SHP77 treated with DMSO at 0.1 percent for 48 hours (cell line): ENCODE measurements around the gene IER5L.
"Not testable (repeated sequence)": the region's sequence is repeated elsewhere in the genome, so short reads cannot be mapped to it uniquely, and the experiment has no call there.

ENCODE experiments used
- DNase-seq: peaks from one replicate; lab custom pipeline; 2025; lab: John Stamatoyannopoulos, UW

IER5L gene

DNA sequence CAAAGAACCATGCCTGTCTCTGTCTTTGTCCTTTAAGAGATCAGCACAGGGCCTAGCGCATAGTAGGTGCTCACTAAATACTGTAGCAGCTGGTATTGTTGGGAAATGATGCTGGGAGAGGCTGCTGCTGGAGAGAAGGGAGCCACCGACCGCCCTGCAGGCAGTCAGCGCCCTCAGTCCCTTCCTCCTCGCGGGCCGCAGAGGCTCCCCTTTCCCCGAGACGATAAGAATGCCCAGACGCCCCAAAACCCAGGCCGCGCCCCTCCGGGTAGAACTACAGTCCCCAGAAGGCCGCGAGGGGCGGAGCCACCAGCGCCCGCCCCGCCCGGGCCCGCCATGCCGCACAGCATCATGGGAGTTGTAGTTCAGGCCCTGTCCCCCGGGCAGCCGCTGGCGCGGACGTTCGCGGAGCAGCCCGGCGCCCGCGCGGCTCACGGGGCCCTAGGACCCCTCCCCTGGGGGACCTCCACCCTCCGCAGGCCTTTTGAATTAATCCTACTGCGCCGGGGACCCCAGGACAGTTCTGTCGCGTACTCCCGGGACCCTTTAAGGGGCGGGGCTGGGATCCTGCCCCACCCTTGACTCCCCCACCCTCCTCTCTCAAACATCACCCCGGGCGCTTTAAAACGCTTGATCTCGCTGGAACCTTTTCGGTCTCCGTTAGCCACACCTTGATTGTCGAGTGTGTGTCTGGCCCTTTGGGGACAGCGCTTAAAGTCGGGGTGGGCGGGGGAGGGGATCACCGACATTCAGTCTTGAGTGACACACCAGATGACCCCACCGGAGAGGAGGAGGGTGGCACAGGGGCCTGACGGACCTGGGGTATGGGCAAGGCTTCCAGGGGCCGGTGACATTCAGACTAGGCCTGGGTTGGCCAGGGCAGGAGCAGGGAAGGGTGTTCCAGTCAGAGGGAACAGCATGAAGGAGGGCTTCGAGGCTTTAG lies 24.8 kb upstream of the IER5L start:
- DNase-seq = peak; percentile 3

DNA sequence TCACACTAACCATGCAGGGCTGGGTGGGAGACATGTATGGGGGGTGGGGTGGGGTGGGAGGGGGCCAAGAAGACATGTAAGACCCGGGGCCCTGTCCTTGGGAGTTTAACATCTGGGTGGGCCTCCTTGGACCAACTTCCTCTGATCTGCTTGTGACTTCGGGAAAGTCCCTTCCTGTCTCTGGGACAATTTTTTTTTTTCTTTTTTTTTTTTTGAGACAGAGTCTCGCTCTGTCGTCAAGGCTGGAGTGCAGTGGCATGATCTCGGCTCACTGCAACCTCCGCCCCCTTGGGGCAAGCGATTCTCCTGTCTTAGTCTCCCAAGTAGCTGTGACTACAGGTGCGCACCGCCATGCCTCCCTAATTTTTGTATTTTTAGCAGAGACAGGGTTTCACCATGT lies 23.8 kb upstream of the IER5L start:
- DNase-seq = no peak

DNA sequence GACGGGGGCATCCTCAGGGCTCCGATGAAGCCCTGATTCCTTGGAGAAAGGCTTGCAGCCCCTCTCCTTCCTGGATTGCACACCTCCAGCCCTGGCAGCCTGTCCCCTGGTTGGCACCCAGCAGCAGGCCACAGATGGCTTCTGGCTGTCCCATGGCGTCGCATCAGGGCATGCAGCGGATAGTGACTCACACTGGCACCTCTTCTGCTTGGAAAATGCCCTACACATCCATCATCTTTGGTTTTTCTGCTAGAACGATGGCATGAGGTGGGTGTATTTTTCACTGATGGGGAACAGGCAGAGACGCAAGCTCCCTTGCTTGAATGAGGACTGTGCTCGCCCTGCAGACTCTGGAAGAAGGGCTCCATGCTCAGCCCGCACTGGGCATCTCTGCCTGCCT lies 23.2 kb upstream of the IER5L start:
- no peak for DNase-seq

DNA sequence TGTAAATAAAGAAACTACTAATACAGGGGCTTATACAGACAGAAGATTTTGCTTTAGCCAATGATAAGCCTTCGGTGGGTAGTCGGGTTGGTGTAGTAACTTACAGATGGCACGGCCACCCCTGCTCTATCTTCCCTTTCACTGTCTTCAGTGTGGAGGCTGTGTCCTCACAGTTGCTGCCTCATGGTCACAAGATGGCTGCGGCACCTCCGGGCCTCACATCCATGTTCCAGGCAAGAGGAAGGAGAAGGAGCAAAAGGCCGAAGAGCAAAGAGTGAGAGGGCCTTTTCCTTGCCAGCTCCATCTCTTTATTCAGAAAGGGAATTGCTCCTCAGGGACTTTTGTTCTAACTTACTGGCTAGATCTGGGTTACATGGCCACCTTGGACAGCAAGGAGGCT lies 22.2 kb upstream of the IER5L start:
- no peak for DNase-seq

DNA sequence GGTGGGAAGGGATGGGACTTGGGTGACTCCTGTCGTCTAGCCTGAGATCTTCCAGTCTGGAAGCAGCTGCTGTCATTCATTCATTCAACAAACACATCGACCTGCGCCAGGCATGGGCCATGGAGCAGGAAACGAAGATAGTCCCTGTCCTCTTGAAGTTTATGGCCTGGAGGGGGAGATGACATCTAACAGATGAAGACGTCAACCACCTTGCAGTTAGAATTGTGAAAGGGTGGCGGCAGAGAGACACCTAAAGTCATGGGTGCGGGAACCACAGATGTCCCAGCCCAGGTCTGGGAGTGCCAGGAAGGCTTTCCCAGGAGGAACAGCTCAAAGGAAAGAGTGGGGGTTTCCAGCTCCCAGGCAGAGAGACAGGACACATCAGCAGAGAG lies 21.0 kb upstream of the IER5L start:
- DNase-seq = no peak

DNA sequence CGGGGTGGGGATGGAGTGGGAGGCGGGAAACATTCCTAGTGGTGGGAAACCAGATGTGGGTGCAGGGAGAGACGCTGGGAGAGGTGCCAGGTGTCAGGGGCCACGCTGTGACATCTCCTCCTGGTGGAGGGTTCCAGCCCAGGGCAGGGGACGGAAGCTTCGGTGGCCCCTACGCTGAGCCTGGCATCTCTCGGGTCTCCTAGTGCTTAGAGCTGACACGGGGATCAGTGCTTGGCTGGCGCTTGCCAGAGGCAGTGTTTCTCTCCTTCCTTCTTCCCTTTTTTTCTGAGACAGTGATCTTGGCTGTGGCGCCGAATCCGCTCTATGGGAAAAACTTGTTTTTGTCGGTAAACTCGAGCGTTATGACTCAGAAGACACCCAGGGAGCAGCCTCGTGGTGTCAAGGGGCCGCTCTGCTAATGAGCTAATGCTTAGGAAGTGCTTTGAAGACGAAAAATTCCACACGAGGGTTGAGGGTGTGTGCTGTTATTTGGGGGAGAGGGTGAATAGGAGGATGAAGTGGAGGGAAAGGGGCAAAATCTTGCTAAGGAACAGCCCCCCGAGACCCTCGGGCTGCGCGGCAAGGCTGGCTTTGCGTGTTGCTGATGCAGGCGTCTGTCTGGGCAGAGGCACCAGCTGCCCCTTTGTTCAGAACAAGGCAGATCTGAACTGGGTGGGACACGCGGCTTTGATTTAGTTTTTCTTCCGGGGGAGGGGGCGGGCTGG lies 20.4 kb upstream of the IER5L start:
- DNase-seq = no peak

DNA sequence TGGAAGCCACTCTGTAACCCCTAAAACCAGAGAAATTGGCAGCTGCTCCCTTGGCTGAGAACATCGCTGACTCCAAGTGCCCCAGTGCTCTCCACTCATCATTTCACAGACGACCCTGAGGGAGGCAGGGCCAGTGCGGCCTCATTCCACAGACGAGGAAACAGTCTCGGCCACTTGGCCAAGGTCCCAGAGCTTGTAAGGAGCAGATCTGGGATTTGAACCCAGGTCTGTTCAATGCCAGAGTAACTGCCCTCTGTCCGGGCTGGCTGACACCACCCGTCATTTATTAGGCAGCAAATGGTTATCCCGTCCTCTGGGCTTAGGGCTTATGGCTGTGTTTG lies 19.9 kb upstream of the IER5L start:
- DNase-seq = no peak

DNA sequence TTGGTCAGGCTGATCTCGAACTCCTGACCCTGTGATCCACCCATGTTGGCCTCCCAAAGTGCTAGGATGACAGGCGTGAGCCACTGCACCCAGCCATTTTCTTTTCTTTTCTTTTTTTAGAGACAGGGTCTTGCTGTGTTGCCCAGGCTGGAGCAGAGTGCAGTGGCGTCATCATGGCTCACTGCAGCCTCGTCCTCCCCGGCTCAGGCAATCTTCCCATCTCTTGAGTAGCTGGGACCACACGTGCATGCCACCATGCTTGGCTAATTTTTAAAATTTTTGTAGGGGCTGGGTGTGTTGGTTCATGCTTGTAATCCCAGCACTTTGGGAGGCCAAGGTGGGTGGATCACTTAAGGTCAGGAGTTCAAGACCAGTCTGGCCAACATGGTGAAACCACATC lies 19.0 kb upstream of the IER5L start:
- DNase-seq = not testable (repeated sequence)

DNA sequence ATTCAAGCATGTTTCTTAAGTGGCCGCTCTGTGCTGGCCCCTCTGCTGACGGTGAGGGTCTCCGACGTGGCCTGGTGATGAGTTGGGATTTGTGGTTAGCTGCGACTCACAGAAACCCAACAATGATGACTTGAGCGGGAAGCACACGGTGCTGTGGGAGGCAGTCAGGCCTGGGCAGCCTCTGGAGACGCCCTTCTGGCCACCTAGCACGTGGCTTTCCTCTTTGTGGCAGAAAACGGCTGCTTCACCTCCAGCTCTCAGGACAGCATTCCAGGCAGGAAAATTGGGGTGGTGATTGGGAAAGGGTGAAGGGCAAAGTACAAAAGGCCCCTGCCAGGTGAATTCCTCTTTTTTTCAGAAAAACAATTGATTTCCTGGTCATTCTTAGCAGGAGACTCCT lies 17.5 kb upstream of the IER5L start:
- no peak for DNase-seq

DNA sequence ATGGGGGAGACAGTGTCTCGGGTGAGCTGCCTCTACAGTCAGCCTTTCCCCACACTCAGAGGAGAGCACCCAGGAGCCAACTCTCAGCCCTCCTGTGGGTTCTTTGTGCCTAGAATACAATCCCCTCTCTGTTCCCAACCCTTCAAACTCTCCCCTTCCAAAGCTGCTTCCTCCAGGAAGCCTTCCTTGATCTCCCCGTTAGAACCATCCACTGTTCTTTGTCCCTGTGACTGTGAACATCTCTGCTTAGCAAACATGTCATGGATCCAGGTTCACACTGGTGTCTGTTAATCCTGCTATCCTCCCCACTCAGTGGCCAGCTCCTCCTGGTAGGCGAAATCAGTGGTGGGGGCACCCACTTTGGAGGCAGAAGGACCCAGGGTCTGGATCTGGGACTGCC lies 16.2 kb upstream of the IER5L start:
- no peak for DNase-seq

DNA sequence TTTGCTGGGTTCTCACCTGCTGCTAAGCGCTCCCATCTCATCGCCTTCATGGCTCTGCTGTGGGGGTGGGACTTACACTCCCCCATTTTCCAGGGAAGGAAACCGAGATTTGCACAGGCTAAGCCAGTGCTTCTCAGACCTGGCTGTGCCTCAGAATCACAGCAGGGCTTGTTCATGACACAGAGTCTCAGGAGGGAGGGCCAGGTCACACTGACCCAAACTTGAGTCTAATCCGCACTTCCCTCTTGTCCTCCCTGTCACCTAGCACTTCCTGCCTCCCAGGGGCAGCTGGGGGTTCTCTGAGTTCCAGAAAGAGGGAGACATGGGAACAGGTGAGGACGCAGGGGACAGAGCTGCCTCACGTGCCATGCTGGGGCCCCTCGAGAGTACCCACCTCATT lies 15.6 kb upstream of the IER5L start:
- no peak for DNase-seq

DNA sequence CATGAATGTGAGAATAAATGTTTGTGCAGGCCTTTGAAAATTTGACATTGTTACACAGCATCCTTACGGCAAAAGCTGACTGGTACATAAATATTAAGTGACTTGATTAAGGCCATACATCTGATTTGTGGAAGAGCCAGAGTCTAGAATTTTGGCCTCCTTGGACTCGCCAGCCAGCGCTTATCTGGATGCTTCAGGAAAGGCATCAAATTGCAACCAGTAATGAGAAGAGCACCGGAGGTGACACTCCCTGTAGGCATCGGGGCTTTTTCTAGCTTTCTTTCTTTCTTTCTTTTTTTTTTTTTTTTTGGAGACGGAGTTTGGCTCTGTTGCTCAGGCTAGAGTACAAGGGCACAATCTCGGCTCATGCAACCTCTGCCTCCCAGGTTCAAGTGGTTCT lies 13.2 kb upstream of the IER5L start:
- DNase-seq = no peak

DNA sequence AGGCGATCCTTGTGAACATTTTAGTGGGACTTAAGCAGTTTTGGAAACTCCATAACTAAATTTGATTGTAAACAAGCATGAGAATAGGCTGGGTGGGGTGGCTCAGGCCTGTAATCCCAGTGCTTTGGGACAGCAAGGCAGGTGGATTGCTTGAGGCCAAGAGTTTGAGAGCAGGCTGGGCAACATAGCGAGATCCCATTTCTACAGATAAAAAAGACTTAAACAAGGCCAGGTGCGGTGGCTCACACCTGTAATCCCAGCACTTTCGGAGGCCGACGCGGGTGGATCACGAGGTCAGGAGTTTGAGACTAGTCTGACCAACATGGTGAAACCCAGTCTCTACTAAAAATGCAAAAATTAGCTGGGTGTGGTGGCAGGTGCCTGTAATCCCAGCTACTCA lies 11.9 kb upstream of the IER5L start:
- DNase-seq = not testable (repeated sequence)

DNA sequence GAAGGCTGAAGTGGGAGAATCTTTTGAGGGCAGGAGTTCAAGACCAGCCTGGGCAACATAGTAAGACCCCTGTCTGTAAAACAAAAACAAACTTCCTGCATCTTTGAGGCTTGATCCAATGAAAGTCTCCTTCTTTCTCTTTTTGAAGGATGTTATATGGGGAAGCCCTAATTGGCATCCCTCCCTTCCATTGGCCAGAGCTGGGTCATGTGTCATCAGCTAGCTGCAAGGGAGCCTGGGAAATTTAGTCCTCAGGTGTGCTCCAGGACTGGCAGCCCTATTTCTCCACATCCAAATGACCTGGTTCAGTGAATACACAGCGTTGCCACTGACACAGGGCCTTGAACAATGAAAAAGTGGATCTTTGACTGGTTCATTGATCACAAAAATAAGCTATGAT lies 9.0 kb upstream of the IER5L start:
- no peak for DNase-seq

DNA sequence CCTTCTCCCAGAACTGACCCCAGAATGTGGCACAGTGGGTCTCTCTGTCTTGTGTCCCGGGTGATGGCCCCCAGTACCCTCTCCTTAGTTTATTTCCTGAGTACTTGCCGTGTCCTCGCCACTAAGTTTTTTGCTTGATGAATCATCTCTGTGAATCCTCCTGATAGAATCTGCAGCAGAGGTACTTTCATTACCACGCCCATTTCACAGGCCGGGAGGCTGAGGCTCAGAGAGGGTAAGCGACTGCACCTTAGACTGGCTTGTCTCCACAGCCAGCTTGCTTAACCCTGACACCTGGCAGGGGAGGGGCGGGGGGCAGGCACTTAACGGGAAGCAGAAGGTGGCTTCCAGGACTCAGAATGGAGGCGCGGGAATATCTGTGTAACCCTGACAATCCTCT lies 7.9 kb upstream of the IER5L start:
- no peak for DNase-seq

DNA sequence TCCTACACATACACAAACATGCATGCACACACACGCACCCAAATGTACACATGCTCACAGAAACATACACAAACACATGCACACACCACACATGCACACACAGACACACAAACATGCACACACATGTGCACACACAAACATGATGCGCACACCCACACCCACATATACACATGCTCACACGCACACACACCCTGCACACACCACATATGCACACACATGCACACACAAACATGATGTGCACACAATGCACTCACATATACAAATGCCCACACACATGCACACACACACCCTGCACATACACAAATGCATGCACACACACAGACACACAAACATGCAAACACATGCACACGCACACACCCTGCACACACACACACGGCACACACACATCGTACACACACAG lies 7.3 kb upstream of the IER5L start:
- no peak for DNase-seq

DNA sequence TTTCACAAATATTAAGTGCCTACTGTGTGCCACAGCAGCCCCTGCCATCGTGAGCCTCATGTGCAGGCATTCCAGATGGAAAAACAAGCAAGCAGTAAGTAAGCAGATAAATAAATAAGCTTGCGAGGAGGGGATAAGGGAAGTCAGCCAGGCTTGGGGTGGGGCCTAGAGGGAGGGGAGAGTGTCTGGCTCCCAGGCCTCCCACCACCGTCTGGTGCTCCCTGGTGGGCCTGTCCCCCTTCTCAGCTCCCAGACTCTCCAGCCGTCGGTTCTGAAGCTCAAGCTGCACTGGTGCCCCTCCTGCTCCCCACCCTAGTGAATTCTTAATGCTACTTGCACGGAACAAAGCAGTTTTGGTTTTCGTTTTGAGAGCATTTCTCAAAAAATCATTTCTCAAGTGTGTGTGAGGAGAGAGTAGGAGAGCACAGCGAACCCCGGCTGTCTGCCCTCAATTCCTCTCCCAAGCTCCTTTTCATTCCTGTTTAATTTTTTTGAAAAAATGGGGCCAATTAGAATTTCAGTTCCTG lies 6.6 kb upstream of the IER5L start:
- DNase-seq = no peak

DNA sequence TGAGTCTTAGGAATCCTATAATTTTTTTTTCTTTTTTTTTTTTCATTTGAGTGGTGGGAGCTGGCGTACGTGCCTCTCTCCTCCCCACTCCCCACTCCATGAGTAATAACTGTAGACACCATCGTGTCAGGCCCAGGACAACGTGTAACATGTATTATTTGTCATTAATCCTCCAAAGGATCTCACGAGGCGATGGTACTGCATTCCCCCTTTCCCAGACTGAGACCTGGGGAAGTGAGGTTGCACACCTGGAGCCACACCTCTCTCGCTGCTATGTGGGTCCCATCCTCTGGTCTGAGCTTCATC lies 6.1 kb upstream of the IER5L start:
- DNase-seq = no peak

DNA sequence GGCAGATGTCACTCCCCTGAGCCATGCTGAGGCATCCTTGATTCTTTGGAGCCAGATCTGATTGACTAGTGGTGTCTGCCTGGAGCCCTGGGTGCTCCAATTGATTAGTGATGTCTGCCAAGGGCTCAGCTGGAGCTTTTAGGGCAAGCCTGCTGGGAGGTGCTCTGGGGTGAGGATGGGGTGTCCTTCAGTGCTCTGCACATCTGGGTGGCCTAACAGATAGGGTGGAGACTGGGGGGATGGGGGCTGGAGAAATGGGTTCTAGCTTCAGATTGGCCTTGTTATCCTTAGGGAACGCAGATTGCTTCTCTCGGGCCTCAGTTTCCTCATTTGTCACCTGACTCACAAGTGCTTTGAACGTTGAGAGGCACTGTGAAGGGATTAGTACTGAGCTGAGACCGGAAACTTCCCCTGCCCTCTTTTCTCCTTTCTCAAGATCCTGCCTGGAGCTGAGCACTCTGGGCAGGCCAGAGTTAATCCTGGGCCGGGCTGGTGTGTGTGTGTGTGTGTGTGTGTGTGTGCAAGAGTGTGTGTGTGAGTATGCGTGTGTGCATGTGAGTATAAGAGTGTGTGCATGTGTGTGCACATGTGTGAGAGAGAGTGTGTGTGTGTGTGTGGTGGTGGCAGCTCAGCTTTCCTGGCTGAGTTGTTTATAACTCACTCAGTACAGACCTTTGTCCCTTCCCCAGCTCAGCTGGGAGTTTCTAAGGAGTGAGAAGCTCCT lies 5.6 kb upstream of the IER5L start:
- no peak for DNase-seq

DNA sequence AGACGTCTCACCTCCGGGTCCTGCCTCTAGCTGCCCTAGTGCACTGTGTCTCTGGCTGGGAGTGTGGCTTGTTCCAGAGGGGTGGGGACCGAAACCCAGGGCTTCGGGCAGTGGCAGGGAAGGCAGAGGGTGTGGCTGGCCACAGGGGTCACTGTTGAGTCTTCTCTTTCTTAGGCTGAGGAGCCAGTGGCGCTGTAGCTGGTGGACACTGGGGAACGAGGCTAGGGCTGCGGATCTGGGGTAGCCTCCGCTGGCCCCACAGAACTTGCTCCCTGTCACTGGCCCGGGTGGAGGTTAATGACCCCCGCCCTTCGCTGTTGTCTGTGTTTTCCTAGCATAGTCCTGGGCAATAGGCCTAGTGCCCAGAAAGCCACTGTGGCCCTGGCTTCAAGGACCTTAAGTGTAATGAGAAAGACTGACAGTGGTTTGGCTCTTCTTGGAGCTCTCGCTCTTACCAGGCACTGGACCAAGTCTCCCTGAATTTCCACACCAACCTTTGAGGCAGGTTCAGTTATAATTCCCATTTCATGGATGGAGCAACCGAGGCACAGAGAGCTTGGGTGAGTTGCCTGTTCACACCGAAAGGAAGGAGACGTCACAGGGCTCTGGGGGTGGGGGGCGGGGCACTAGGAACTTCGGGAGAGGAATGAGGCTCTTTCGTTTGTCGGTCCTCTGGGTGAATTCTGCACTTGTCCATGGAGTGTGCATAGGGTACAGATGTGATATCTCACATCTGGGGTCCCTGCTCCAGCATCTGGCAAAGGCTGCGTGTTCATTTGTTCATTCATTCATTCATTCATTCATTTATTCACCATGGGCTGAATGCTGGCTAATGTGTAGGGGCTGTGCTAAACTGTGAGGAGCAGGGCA lies 4.8 kb upstream of the IER5L start:
- no peak for DNase-seq

DNA sequence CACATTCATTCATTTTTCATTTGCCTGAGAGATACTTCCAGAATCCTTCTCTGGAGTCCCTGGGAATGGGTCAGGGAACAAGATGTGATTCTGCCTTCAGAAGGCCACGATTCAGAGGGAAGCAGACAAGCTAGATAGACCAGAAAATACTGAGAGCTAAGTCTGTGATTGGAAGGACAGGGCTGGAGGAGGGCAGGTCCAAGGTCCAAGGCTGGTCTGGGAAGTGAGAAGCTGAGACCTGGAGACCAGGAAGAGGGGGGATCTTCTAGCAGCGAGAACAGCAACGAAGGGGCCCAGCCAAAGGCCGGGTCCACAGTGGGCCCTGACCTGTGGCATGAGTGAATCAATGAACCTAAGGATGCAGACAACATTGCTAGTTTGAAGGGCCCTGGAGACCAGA lies 4.1 kb upstream of the IER5L start:
- DNase-seq = no peak

DNA sequence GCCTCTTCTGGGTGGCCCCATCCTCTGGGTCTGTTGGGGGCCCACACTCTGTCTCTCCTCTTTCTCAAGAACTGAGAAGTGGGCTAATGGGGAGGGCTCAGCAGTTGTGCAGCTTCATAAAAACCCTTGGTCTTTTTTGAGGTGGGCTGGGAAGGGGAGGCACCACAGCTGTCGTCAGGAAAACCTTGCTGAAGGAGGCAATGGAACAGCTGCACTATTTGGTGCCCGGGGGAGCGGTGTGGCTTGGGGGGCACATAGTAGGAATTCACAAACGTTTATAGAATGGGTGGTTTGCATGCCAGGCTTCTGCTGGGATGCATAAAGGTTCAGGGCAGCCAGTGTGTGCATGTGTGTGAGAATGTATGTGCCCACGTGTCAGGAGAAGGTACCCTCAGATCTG lies 3.2 kb upstream of the IER5L start:
- DNase-seq = no peak
